ENCODE data around the gene CEP83. TPM values are rescaled to one million over a fixed set of nuclear protein-coding genes. Genes with fewer than 3 reads are reported as not detected.

Gene CEP83
- total RNA-seq, 1 donor = 9.8 TPM

DNA sequence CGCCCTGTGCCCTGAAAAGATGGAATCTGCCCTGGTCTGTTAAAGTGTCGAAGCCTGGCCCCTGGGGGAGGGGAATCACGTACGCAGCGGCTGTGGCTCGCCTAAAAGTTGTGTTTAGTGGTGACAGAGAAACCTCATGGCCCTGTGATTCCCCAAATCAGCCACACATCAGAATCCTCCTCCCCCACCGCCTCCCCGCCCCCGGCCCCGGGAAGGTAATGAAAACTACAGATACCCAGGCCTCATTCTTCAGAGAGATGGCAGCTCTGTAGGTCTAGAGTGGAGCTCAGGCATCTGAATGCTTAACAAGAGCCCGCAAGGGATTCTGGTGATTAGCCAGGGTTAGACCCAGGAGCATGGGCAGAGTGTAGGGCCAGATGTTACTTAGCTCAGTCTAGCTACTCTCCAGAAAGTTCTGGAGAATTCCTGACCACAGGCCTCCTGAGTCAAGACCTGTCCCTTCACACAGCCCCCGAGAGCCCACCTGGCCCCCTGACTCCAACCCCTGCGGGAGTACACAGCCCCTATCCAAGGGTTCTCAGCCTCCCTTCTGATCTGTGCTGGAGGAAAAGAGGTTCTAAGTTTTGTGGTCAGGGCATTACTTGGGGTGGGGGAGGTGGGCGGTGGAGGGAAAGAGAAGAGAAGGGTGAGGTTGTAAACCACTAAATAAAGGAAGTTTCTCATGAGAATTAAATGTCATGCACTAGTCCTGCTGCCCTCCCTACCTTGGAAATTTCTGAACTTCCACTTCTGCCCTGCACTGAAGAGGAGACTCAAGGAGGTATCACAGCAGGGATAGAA, 196.5 kb downstream of the CEP83 start:
- H4K20me1 ChIP-seq (ENCODE audit: insufficient read depth, low read length) = no peaks in the 10 kb centered on the region
- H3K4me3 ChIP-seq (ENCODE audit: insufficient read depth, low read length) = peak overlapping the region; percentile 85
- no peaks in the 10 kb centered on the region for H3K27me3 ChIP-seq (ENCODE audit: insufficient read depth, low read length)
- H3K4me2 ChIP-seq (ENCODE audit: insufficient read depth, low read length) = peak overlapping the region; percentile 84
- H3K9me3 ChIP-seq (ENCODE audit: low read depth, low read length) = no peaks in the 10 kb centered on the region
- H3K36me3 ChIP-seq (ENCODE audit: insufficient read depth, low read length) = no peaks in the 10 kb centered on the region
- H3K4me1 ChIP-seq (ENCODE audit: insufficient read depth, low read length) = peaks cover 23% of the 10 kb centered on the region
- peak overlapping the region; percentile 70 for H3K27ac ChIP-seq (ENCODE audit: low read depth, low read length)
- DNase-seq (ENCODE audit: insufficient read length, low spot score, missing footprints) = peak; percentile 65
- TF ChIP-seq, protein P1, sequence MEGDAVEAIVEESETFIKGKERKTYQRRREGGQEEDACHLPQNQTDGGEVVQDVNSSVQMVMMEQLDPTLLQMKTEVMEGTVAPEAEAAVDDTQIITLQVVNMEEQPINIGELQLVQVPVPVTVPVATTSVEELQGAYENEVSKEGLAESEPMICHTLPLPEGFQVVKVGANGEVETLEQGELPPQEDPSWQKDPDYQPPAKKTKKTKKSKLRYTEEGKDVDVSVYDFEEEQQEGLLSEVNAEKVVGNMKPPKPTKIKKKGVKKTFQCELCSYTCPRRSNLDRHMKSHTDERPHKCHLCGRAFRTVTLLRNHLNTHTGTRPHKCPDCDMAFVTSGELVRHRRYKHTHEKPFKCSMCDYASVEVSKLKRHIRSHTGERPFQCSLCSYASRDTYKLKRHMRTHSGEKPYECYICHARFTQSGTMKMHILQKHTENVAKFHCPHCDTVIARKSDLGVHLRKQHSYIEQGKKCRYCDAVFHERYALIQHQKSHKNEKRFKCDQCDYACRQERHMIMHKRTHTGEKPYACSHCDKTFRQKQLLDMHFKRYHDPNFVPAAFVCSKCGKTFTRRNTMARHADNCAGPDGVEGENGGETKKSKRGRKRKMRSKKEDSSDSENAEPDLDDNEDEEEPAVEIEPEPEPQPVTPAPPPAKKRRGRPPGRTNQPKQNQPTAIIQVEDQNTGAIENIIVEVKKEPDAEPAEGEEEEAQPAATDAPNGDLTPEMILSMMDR (IDR thresholded peaks at IDR 0.05; ENCODE audit: extremely low read depth, low read depth, low read length) = no peak
- no peaks in the 10 kb centered on the region for H3K79me2 ChIP-seq (ENCODE audit: insufficient read depth, low read length)
- H2AFZ ChIP-seq (ENCODE audit: low read length) = peak overlapping the region; percentile 95

DNA sequence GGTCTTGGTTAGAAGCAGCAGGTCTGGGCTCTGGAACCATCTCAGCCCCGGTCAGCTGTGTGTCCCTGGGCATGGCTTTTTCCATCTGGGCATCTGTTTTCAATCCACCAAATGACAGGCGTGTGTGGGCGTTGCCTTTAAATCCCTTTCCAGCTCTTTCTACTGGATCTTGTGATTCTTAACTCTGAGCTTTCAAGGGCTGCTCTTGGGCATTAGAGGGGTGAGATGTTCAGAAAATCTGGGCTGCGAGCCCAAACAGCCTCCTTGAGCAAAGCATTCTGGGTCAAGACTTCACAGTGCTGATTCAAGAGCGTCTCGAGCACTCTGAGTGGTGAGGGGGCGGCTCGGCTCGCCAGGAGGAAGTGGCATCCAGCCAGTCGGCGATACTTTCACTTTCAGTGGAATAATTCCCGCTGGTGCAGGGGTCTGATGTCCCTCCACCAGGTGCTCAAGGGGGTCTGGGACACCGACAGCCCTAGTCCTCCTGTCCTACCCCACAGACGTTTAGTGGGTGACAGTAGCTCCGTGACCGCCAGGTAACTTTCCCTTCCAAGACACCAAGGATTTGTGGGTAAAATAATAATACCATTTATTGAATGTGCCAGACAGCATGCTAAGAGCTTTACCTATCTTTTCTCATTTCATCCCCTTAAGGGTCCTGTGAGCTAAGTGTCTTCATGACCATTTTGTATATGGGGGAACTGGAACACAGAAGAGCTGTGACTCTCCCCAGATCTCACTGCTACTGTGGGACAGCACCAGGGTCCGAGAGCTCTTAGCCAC, 197.2 kb downstream of the CEP83 start:
- Histone ChIP-seq H4K20me1 (ENCODE audit: insufficient read depth, low read length) (no peaks in the 10 kb centered on the region), H3K79me2 (ENCODE audit: insufficient read depth, low read length) (no peaks in the 10 kb centered on the region), H3K9me3 (ENCODE audit: low read depth, low read length) (no peaks in the 10 kb centered on the region), H3K27me3 (ENCODE audit: insufficient read depth, low read length) (no peaks in the 10 kb centered on the region), H3K27ac (ENCODE audit: low read depth, low read length) (peak overlapping the region; percentile 70), H3K4me3 (ENCODE audit: insufficient read depth, low read length) (peak overlapping the region; percentile 85), H2AFZ (ENCODE audit: low read length) (peak overlapping the region; percentile 95), H3K36me3 (ENCODE audit: insufficient read depth, low read length) (no peaks in the 10 kb centered on the region), H3K4me1 (ENCODE audit: insufficient read depth, low read length) (peaks cover 19% of the 10 kb centered on the region), H3K4me2 (ENCODE audit: insufficient read depth, low read length) (peak overlapping the region; percentile 84)
- TF ChIP-seq, protein P1 (IDR thresholded peaks at IDR 0.05; ENCODE audit: extremely low read depth, low read depth, low read length) = no peak
- peak; percentile 91 for DNase-seq (ENCODE audit: insufficient read length, low spot score, missing footprints)

DNA sequence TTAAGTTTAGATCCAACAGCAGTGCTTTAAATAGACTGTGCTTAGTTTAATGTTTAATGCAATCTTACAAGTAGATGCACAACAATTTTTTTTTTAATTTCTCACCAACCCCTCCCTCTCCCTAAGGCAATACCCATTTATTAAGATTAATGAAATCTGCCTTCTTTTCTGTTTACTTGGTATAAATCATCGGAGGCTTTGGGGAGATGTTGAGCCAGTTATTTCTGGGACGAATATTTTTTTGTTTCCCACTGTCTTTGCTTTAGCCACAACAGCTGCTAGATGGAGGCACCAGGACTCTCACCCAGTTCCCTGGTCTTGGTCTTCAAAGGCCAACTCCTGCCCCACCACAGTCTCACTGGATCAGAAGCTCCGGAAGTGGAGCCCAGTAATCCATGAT, 197.9 kb downstream of the CEP83 start:
- Histone ChIP-seq H3K79me2 (ENCODE audit: insufficient read depth, low read length) (no peaks in the 10 kb centered on the region), H3K4me2 (ENCODE audit: insufficient read depth, low read length) (peak overlapping the region; percentile 84), H4K20me1 (ENCODE audit: insufficient read depth, low read length) (no peaks in the 10 kb centered on the region), H3K4me3 (ENCODE audit: insufficient read depth, low read length) (peak overlapping the region; percentile 85), H3K27ac (ENCODE audit: low read depth, low read length) (peak overlapping the region; percentile 70), H3K4me1 (ENCODE audit: insufficient read depth, low read length) (peaks cover 13% of the 10 kb centered on the region), H3K36me3 (ENCODE audit: insufficient read depth, low read length) (no peaks in the 10 kb centered on the region), H3K9me3 (ENCODE audit: low read depth, low read length) (no peaks in the 10 kb centered on the region), H3K27me3 (ENCODE audit: insufficient read depth, low read length) (no peaks in the 10 kb centered on the region), H2AFZ (ENCODE audit: low read length) (peak overlapping the region; percentile 77)
- TF ChIP-seq, protein P1 (IDR thresholded peaks at IDR 0.05; ENCODE audit: extremely low read depth, low read depth, low read length) = no peak
- DNase-seq (ENCODE audit: insufficient read length, low spot score, missing footprints) = no peak

DNA sequence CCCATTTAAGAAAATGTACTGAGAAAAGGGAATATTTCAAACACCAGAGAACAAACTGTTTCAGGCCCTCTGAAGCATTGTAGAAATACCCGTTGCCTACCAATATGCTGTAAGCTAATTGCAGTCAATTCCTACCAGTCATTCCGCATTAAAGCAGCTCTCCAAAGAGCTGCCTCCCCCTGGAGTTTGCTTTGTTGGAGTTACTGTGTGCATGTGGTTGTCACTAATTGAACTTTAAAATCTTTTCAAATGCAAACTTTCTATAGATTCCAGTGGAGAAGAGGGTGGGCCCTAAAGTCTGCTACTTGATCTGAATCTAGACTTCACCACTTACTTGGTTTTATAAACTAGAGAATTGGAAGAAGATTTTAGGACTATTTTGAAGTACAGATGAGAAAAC, 198.5 kb downstream of the CEP83 start:
- Histone ChIP-seq H3K9me3 (ENCODE audit: low read depth, low read length) (no peaks in the 10 kb centered on the region), H3K36me3 (ENCODE audit: insufficient read depth, low read length) (no peaks in the 10 kb centered on the region), H4K20me1 (ENCODE audit: insufficient read depth, low read length) (no peaks in the 10 kb centered on the region), H3K4me2 (ENCODE audit: insufficient read depth, low read length) (no peak overlapping the region), H2AFZ (ENCODE audit: low read length) (no peak overlapping the region), H3K79me2 (ENCODE audit: insufficient read depth, low read length) (no peaks in the 10 kb centered on the region), H3K27ac (ENCODE audit: low read depth, low read length) (no peak overlapping the region), H3K4me1 (ENCODE audit: insufficient read depth, low read length) (peaks cover 8% of the 10 kb centered on the region), H3K4me3 (ENCODE audit: insufficient read depth, low read length) (no peak overlapping the region), H3K27me3 (ENCODE audit: insufficient read depth, low read length) (no peaks in the 10 kb centered on the region)
- DNase-seq (ENCODE audit: insufficient read length, low spot score, missing footprints) = no peak
- TF ChIP-seq, protein P1 (IDR thresholded peaks at IDR 0.05; ENCODE audit: extremely low read depth, low read depth, low read length) = no peak
